Mesendoderm (in vitro differentiated cells): ENCODE results near the gene TIAM1.

Source experiments
- DNase-seq: peaks from one replicate; pipeline ENCODE4 v3.0.0; 2013
- H2AK5ac ChIP-seq: 2 replicates; pipeline ENCODE4 v1.6.1; 2013; ENCODE audit warnings: low read length, inconsistent platforms
- H2BK120ac ChIP-seq: 2 replicates; pipeline ENCODE4 v1.6.1; 2013; ENCODE audit warnings: low read depth, mild to moderate bottlenecking, low read length, moderate library complexity, mixed read lengths
- H2BK15ac ChIP-seq: replicated peaks from 2 replicates; pipeline ENCODE4 v1.6.1; 2013; ENCODE audit warnings: low read depth, mild to moderate bottlenecking, moderate library complexity
- H2BK5ac ChIP-seq: 2 replicates; pipeline ENCODE4 v1.6.1; 2013; ENCODE audit warnings: low read length, inconsistent platforms
- H3K18ac ChIP-seq: 2 replicates; pipeline ENCODE4 v1.6.1; 2013; ENCODE audit warnings: mild to moderate bottlenecking, low read length, mixed read lengths
- H3K23ac ChIP-seq: one replicate; pipeline ENCODE4 v1.6.1; 2013; ENCODE audit warnings: low read length
- H3K27ac ChIP-seq: 2 replicates; pipeline ENCODE4 v1.5.1; 2013; ENCODE audit warnings: low read depth, mild to moderate bottlenecking, inconsistent platforms, low read length, moderate library complexity
- H3K27me3 ChIP-seq: 2 replicates; pipeline ENCODE4 v1.6.1; 2013; ENCODE audit warnings: low read length, control low read depth, mild to moderate bottlenecking, inconsistent platforms; ENCODE audit not compliant: insufficient read depth, poor library complexity
- H3K36me3 ChIP-seq: 2 replicates; pipeline ENCODE4 v1.6.1; 2013; ENCODE audit warnings: low read length, inconsistent platforms; ENCODE audit not compliant: control insufficient read depth, insufficient read depth
- H3K4ac ChIP-seq: one replicate; pipeline ENCODE4 v1.6.1; 2013; ENCODE audit warnings: low read depth, mild to moderate bottlenecking, low read length, moderate library complexity
- H3K4me1 ChIP-seq: 2 replicates; pipeline ENCODE4 v1.6.1; 2013; ENCODE audit warnings: low read depth, low read length, inconsistent platforms; ENCODE audit not compliant: control insufficient read depth
- H3K4me2 ChIP-seq: 2 replicates; pipeline ENCODE4 v1.6.1; 2013; ENCODE audit warnings: low read length
- H3K4me3 ChIP-seq: 2 replicates; pipeline ENCODE4 v1.5.1; 2013; ENCODE audit warnings: mild to moderate bottlenecking, low read length
- H3K56ac ChIP-seq: one replicate; pipeline ENCODE4 v1.6.1; 2013; ENCODE audit warnings: low read length
- H3K79me1 ChIP-seq: 2 replicates; pipeline ENCODE4 v1.6.1; 2013; ENCODE audit warnings: low read length, inconsistent platforms
- H3K79me2 ChIP-seq: 2 replicates; pipeline ENCODE4 v1.6.1; 2013; ENCODE audit warnings: mild to moderate bottlenecking, low read length; ENCODE audit not compliant: control insufficient read depth, insufficient read depth
- H3K9ac ChIP-seq: 2 replicates; pipeline ENCODE4 v1.6.1; 2013; ENCODE audit warnings: low read length, inconsistent platforms
- H4K5ac ChIP-seq: one replicate; pipeline ENCODE4 v1.6.1; 2013; ENCODE audit warnings: low read length
- H4K8ac ChIP-seq: one replicate; pipeline ENCODE4 v1.6.1; 2013; ENCODE audit warnings: low read depth, mild to moderate bottlenecking, control low read depth, low read length, moderate library complexity
- WGBS: extraction: QIAGEN DNeasy Blood & Tissue Kit; methylation state at CpG from one replicate; pipeline ENCODE4 v1.1.7; 2013; ENCODE audit warnings: low lambda C conversion rate, missing lambda C conversion rate; ENCODE audit not compliant: insufficient coverage; ENCODE audit errors: extremely low coverage; 5-methylcytosine and 5-hydroxymethylcytosine counted together

Gene TIAM1

DNA sequence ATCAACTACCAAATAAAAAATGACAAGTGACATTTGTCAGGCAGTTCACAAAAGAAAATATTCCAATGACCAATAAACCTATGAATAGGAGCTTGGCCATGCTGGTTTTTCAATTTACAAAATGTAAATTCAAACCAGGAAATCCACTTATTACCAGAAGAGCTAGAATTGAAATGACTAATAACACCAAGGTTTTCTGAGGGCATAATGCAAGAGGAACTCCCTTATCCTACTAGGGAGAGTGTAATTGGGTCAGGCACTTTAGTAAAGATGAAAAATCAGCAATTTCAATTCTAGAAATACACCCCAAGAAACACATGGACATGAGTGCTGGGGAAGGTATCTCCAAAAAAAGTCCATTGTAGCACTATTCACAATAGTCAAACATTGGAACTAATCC is 16.7 kb upstream of the TIAM1 start:
- Histone ChIP-seq H3K18ac (no peak overlapping the region), H3K27ac (no peak overlapping the region)
- DNase-seq = no peak

DNA sequence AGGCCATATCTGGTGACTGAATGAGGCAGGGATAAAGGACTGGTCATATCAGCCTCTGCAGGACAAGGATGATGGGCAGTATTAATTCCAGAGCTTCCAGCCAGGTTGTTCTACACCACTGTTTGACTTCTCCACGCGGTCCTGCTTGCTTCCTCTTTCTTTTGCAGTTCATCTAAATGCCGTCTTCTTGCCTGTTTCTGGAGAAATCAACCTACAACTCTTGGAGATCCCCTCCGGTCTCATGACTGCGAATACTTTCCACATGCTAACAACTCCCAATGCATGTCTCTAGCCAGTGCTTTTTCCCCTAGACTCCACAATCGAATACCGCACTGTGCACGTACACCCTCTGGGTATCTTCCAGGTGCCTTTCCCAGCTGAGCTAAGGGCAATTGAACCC is 14.1 kb upstream of the TIAM1 start:
- Histone ChIP-seq H3K4ac (no peak overlapping the region), H2BK120ac (no peak overlapping the region), H2AK5ac (no peak overlapping the region), H3K9ac (no peak overlapping the region), H2BK5ac (no peak overlapping the region), H3K27me3 (no peaks in the 10 kb centered on the region), H3K36me3 (no peaks in the 10 kb centered on the region), H3K18ac (no peak overlapping the region), H3K23ac (no peak overlapping the region), H3K4me1 (no peaks in the 10 kb centered on the region), H3K4me2 (no peak overlapping the region), H3K79me1 (peaks cover 6% of the 10 kb centered on the region), H4K8ac (no peak overlapping the region), H2BK15ac (no peak overlapping the region), H3K56ac (no peak overlapping the region), H3K4me3 (no peak overlapping the region), H3K79me2 (peaks cover 1% of the 10 kb centered on the region), H3K27ac (no peak overlapping the region), H4K5ac (no peak overlapping the region)
- DNase-seq = no peak
- no CpG with 5 or more reads among the region's 8 CpGs for WGBS

More for the DNA sequence above, 16.7 kb upstream of the TIAM1 start:
- H3K27me3 ChIP-seq = no peaks in the 10 kb centered on the region
- no peaks in the 10 kb centered on the region for H3K4me1 ChIP-seq
- peaks cover 2% of the 10 kb centered on the region for H3K79me1 ChIP-seq
- no peaks in the 10 kb centered on the region for H3K36me3 ChIP-seq
- H3K4me2 ChIP-seq = no peak overlapping the region
- no peak overlapping the region for H4K5ac ChIP-seq
- no peak overlapping the region for H3K56ac ChIP-seq
- no peak overlapping the region for H3K4me3 ChIP-seq
- no peak overlapping the region for H3K23ac ChIP-seq
- no peak overlapping the region for H2AK5ac ChIP-seq
- H4K8ac ChIP-seq = no peak overlapping the region
- no peak overlapping the region for H3K9ac ChIP-seq
- H3K79me2 ChIP-seq = no peaks in the 10 kb centered on the region
- H2BK15ac ChIP-seq = no peak overlapping the region
- no peak overlapping the region for H2BK5ac ChIP-seq
- no peak overlapping the region for H3K4ac ChIP-seq
- H2BK120ac ChIP-seq = no peak overlapping the region

DNA sequence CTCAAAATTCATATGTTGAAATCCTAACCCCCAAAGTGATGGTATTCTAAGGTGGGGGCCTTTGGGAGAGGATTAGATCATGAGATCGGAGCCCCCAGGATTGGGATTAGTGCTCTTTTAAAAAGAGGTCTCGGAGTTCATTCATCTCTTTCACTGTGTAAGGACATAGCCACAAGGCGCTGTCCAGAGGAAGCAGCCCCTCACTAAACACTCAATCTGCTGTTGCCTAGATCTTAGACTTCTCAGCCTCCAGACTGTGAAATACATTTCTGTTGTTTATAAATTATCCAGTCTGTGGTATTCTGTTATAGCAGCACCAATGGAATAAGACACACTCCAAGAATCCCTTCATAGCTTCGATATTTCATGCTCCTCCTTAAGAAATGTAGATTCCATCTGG is 12.4 kb upstream of the TIAM1 start:
- H4K5ac ChIP-seq = no peak overlapping the region
- peaks cover 9% of the 10 kb centered on the region for H3K79me1 ChIP-seq
- no peak overlapping the region for H3K27ac ChIP-seq
- no peaks in the 10 kb centered on the region for H3K36me3 ChIP-seq
- peaks cover 1% of the 10 kb centered on the region for H3K79me2 ChIP-seq
- H2BK5ac ChIP-seq = no peak overlapping the region
- no peak overlapping the region for H2BK120ac ChIP-seq
- no peak overlapping the region for H3K18ac ChIP-seq
- no peaks in the 10 kb centered on the region for H3K27me3 ChIP-seq
- DNase-seq = no peak
- H3K4me1 ChIP-seq = no peaks in the 10 kb centered on the region
- H3K23ac ChIP-seq = no peak overlapping the region
- no peak overlapping the region for H3K56ac ChIP-seq
- H3K9ac ChIP-seq = no peak overlapping the region
- no peak overlapping the region for H4K8ac ChIP-seq
- WGBS = no CpG with 5 or more reads among the region's 4 CpGs
- H3K4me2 ChIP-seq = no peak overlapping the region
- H2BK15ac ChIP-seq = no peak overlapping the region
- H3K4ac ChIP-seq = no peak overlapping the region
- H2AK5ac ChIP-seq = no peak overlapping the region
- no peak overlapping the region for H3K4me3 ChIP-seq

DNA sequence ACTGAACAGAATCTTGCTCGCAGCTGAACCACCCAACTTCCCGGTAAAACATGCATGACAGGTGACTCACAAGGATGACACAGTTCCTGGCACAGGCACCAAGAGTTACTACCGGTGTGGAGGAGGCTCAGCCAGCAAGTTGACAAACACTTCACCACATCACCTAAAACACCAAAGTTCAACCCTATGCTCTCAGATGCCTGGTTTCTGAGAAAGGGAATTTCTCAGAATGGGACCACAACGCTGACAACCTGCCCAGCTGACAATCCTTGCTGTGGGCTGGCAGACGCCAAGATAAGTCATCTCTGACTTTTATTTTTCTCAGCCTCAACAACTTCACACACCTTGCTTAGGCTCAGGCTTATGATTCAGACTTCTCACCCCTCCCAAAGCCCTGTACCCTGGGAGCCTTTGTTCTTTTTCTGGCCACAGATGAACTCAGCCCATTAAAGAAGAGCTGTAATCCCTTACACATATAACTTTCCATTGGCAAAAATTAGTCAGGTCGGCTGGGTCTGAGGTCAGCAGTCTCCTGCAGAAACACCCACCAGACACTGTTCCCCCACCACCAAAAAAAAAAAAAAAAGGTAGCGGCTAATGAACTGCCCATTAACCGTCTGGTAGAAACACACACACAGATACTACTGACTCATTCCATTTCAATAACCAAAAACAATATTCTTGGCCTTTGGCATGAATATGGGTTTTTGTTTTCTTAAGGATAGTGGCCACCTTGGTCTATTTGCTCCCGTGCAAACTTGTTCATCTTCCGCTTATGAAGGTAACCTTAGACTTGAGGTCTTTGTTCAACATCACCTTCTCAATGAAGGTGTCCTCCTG is 10.8 kb upstream of the TIAM1 start:
- H3K23ac ChIP-seq = no peak overlapping the region
- H3K4me2 ChIP-seq = no peak overlapping the region
- H3K36me3 ChIP-seq = no peaks in the 10 kb centered on the region
- no peak overlapping the region for H3K56ac ChIP-seq
- H3K4me1 ChIP-seq = no peaks in the 10 kb centered on the region
- H3K4ac ChIP-seq = no peak overlapping the region
- H4K8ac ChIP-seq = no peak overlapping the region
- H2BK15ac ChIP-seq = no peak overlapping the region
- WGBS = no CpG with 5 or more reads among the region's 10 CpGs
- no peak overlapping the region for H2BK120ac ChIP-seq
- DNase-seq = no peak
- no peaks in the 10 kb centered on the region for H3K27me3 ChIP-seq
- peaks cover 1% of the 10 kb centered on the region for H3K79me2 ChIP-seq
- peak overlapping the region; percentile 18 for H3K18ac ChIP-seq
- H3K4me3 ChIP-seq = no peak overlapping the region
- H2BK5ac ChIP-seq = no peak overlapping the region
- H3K9ac ChIP-seq = no peak overlapping the region
- no peak overlapping the region for H4K5ac ChIP-seq
- no peak overlapping the region for H3K27ac ChIP-seq
- H2AK5ac ChIP-seq = no peak overlapping the region
- peaks cover 9% of the 10 kb centered on the region for H3K79me1 ChIP-seq

DNA sequence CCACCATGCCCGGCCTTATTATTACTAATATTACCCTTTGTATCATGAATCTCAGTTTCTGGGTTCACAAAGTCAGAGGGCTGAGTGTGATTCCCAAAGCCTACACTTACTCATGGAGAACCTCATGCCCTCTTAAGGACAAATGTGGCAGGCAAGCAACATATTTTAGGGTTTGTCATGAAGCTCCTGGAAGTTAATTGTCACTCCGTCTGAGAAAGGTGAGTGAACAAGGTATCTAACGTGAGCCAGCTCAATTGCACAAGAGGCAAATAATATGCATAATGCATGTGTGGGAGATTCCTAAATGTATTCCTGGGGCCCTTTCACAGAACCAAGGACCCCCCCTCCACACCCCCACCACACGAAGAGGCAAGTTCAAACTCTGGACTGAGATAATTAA is 10.1 kb upstream of the TIAM1 start:
- Histone ChIP-seq H2AK5ac (no peak overlapping the region), H3K9ac (no peak overlapping the region), H3K27ac (no peak overlapping the region), H3K23ac (no peak overlapping the region), H4K5ac (no peak overlapping the region), H2BK5ac (no peak overlapping the region), H3K4me3 (no peak overlapping the region), H2BK15ac (no peak overlapping the region), H3K4ac (no peak overlapping the region), H3K27me3 (no peaks in the 10 kb centered on the region), H3K56ac (no peak overlapping the region), H3K4me2 (no peak overlapping the region), H2BK120ac (no peak overlapping the region), H3K4me1 (no peaks in the 10 kb centered on the region), H3K79me1 (peaks cover 11% of the 10 kb centered on the region), H4K8ac (no peak overlapping the region), H3K36me3 (no peaks in the 10 kb centered on the region), H3K18ac (no peak overlapping the region), H3K79me2 (peaks cover 1% of the 10 kb centered on the region)
- no peak for DNase-seq
- WGBS = no CpG with 5 or more reads among the region's 4 CpGs

DNA sequence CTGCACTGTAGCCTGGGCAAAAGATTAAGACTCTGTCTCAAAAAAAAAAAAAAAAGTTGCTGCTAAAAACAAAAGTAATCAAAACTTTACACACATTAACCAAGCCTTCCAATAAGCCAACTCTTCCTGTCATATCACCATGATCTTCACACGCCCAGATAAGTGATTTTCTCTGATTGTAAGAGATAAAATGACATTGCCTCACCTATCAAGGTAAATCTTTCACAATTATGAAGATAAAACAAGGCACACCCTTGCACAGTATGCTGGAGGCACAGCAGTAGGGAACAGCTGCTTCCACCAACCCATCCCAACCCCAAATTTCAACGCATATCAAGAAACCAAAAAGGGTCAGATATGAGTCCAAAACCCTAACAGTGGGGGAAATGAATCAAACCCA is 8.8 kb upstream of the TIAM1 start:
- Histone ChIP-seq H3K4me2 (no peak overlapping the region), H3K27me3 (no peaks in the 10 kb centered on the region), H3K56ac (no peak overlapping the region), H3K4me1 (peaks cover 6% of the 10 kb centered on the region), H2BK5ac (no peak overlapping the region), H3K36me3 (no peaks in the 10 kb centered on the region), H3K4ac (no peak overlapping the region), H3K18ac (no peak overlapping the region), H3K79me2 (peaks cover 1% of the 10 kb centered on the region), H2BK120ac (no peak overlapping the region), H3K4me3 (no peak overlapping the region), H3K79me1 (peaks cover 14% of the 10 kb centered on the region), H3K27ac (no peak overlapping the region), H4K8ac (no peak overlapping the region), H2BK15ac (no peak overlapping the region), H2AK5ac (no peak overlapping the region), H3K23ac (no peak overlapping the region), H4K5ac (no peak overlapping the region), H3K9ac (no peak overlapping the region)
- no CpG with 5 or more reads among the region's 2 CpGs for WGBS
- no peak for DNase-seq
